Superior temporal gyrus (tissue), 1 donor: Measurements from ENCODE around the gene LCN1.

Source experiments
- DNase-seq: peaks from one replicate; pipeline ENCODE4 v3.0.0-alpha.2; 2016; ENCODE audit errors: extremely low spot score

The LCN1 gene

GRCh38 chr9:135520916-135521607, at the start of gene LCN1:
Gene LCN1 (plus strand): TSS chr9:135521440. CDS start chr9:135521498, 58 bp downstream.
- no peak for DNase-seq

- no peak for DNase-seq
These were observed 49.2 kb upstream of the LCN1 start for GRCh38 chr9:135471791-135472640.

- DNase-seq: no peak
These were observed 47.2 kb upstream of the LCN1 start for GRCh38 chr9:135473972-135474543.

- DNase-seq: peak; percentile 52
These were observed 46.3 kb upstream of the LCN1 start for GRCh38 chr9:135474915-135475314.

GRCh38 chr9:135476561-135477355, 44.5 kb upstream of the LCN1 start:
- no peak for DNase-seq

GRCh38 chr9:135478191-135478590, 43.0 kb upstream of the LCN1 start:
- DNase-seq: no peak

- peak; percentile 35 for DNase-seq
These were observed 42.3 kb upstream of the LCN1 start for GRCh38 chr9:135478829-135479468.

GRCh38 chr9:135479469-135480052, 41.7 kb upstream of the LCN1 start, which contains the start of gene PPP1R26:
Gene PPP1R26 (plus strand): TSS chr9:135479782. CDS start chr9:135484511, 4,729 bp downstream.
- DNase-seq: no peak

GRCh38 chr9:135480071-135480939, 40.9 kb upstream of the LCN1 start:
- DNase-seq: no peak

- DNase-seq: no peak
These were observed 40.3 kb upstream of the LCN1 start for GRCh38 chr9:135480940-135481310.

GRCh38 chr9:135482015-135482754, 39.1 kb upstream of the LCN1 start:
- DNase-seq: no peak

GRCh38 chr9:135484460-135485277, 36.6 kb upstream of the LCN1 start:
- no peak for DNase-seq

GRCh38 chr9:135485385-135485784, 35.9 kb upstream of the LCN1 start:
- DNase-seq: no peak

GRCh38 chr9:135485832-135486231, 35.4 kb upstream of the LCN1 start:
- no peak for DNase-seq

- no peak for DNase-seq
These were observed 34.8 kb upstream of the LCN1 start for GRCh38 chr9:135486267-135487065.

- no peak for DNase-seq
These were observed 33.8 kb upstream of the LCN1 start for GRCh38 chr9:135487281-135488012.

- no peak for DNase-seq
These were observed 33.3 kb upstream of the LCN1 start for GRCh38 chr9:135488013-135488330.
